Spleen (tissue), 11 donors: ENCODE results near the gene PELI2. TPM values are rescaled to one million over a fixed set of nuclear protein-coding genes. Genes with fewer than 3 reads are reported as not detected.

Experiments used
- DNase-seq: peaks from one replicate; pipeline ENCODE4 v3.0.0-alpha.2; 2020
- H3K27ac ChIP-seq, 8 donors: fragments of 200-600 bp; sonication (generic) in 7 of 8; 1 replicate in 4 of 8; 2 replicates in 4 of 8; pipeline versions ENCODE4 v1.5.0 to v1.8.0; 2016 to 2021; ENCODE audit warnings: inconsistent platforms in 4 of 8, mild to moderate bottlenecking in 4 of 8, moderate library complexity in 1 of 8
- H3K27me3 ChIP-seq, 7 donors: fragments of 200-600 bp; sonication (generic) in 6 of 7; replicated peaks in 1 of 7; 1 replicate in 4 of 7; 2 replicates in 3 of 7; pipeline versions ENCODE4 v1.5.0 to v1.8.0; 2016 to 2021; ENCODE audit warnings: inconsistent platforms in 3 of 7, mild to moderate bottlenecking in 1 of 7
- H3K36me3 ChIP-seq, 6 donors: fragments of 200-600 bp; sonication (generic) in 5 of 6; 1 replicate in 4 of 6; 2 replicates in 2 of 6; pipeline versions ENCODE4 v1.5.0 to v1.8.0; 2016 to 2021; ENCODE audit warnings: inconsistent platforms in 2 of 6
- H3K4me1 ChIP-seq, 6 donors: fragments of 200-600 bp; sonication (generic) in 5 of 6; 1 replicate in 3 of 6; 2 replicates in 3 of 6; pipeline versions ENCODE4 v1.5.0 to v1.8.0; 2016 to 2021; ENCODE audit warnings: inconsistent platforms in 3 of 6
- H3K4me3 ChIP-seq, 8 donors: fragments of 200-600 bp; sonication (generic) in 7 of 8; 1 replicate in 4 of 8; 2 replicates in 4 of 8; pipeline versions ENCODE4 v1.5.0 to v1.8.0; 2016 to 2021; ENCODE audit warnings: inconsistent platforms in 4 of 8, mild to moderate bottlenecking in 4 of 8, moderate library complexity in 2 of 8
- H3K9me3 ChIP-seq, 8 donors: fragments of 200-600 bp; sonication (generic) in 7 of 8; 1 replicate in 4 of 8; 2 replicates in 4 of 8; pipeline versions ENCODE4 v1.5.0 to v1.8.0; 2016 to 2021; ENCODE audit warnings: inconsistent platforms in 4 of 8
- CTCF ChIP-seq, 11 experiments: fragments of 200-600 bp in 7 of 11; fragments of 450-650 bp in 4 of 11; sonication (generic) in 4 of 11; IDR thresholded peaks in 8 of 11; conservative IDR thresholded peaks in 3 of 11; 1 replicate in 7 of 11; 2 replicates in 4 of 11; pipeline versions ENCODE4 v1.4.0 to v1.8.0; 2016 to 2021; ENCODE audit warnings: antibody characterized with exemption in 11 of 11, inconsistent platforms in 4 of 11, mild to moderate bottlenecking in 1 of 11
- POLR2A ChIP-seq, 3 donors: fragments of 450-650 bp; IDR thresholded peaks; one replicate each; pipeline ENCODE4 v1.5.1; 2017; ENCODE audit warnings: antibody characterized with exemption in 3 of 3, mild to moderate bottlenecking in 1 of 3
- POLR2AphosphoS5 ChIP-seq, 3 donors: sonication (generic); formaldehyde crosslinking; IDR thresholded peaks; one replicate each; pipeline ENCODE4 v1.5.1; 2017; ENCODE audit warnings: antibody characterized with exemption in 3 of 3
- WGBS, 5 donors: extraction: QIAGEN DNeasy Blood & Tissue Kit in 3 of 5; methylation state at CpG; one replicate each; pipeline versions ENCODE4 v1.1.5 to v1.1.7; 2013 to 2018; 5-methylcytosine and 5-hydroxymethylcytosine counted together
- intact Hi-C: fragments of 100-400 bp; cut with DNase I; formaldehyde crosslinking; loops from one replicate; pipeline ENCODE4 v1.15.0; 2023; ENCODE audit warnings: low total_unique reads
- polyA plus RNA-seq, 3 donors: library from polyadenylated mRNA; stranded (reverse); fragments of 200-250 nt; gene quantifications; one replicate each; pipeline ENCODE4 v1.2.1, GENCODE V29; 2013
- total RNA-seq, 7 donors: library from RNA; depleted of rRNA in 3 of 7; stranded (reverse); fragments of >200 nt in 3 of 7; fragmentation: NEBNext Ultra II Directional in 4 of 7; extraction: Animal tissue kit (Norgen Biotek cat#: 25700) in 4 of 7; gene quantifications; one replicate each; pipeline versions ENCODE4 v1.1.0 to v1.2.1, GENCODE V29; 2016 to 2021
- donor health status: healthy with polysubstance abuse.
- donor health status: DM: no; HTN: no; CAD: no; lungs with moderate emphysema.
- donor health status: DM: no; HTN: no; CAD: no.
- donor health status: Bipolar disorder and iron deficiency.
- donor health status: healthy.
- donor health status: DM: no; HTN: no; CAD: no.
- donor health status: DM: yes; HTN: yes; CAD: no.

Gene PELI2
- total and polyA plus RNA-seq, 10 donors: 2.1 to 25.3 (median 18.0) TPM

- Histone ChIP-seq H3K9me3 (no peaks in the 10 kb centered on the region), H3K27me3 (no peaks in the 10 kb centered on the region), H3K4me3 (no peak overlapping the region), H3K4me1 (peaks cover 0 to 49% (median 22%) of the 10 kb centered on the region in 6 donors), H3K36me3 (no peaks in the 10 kb centered on the region), H3K27ac (peak overlapping the region in 1 of 8 donors; percentile 3)
- intact Hi-C loops: loop anchor here (5.0 to 10.0 kb wide), 3 partner anchors 495 to 633 kb away; no protein-coding TSS in a partner anchor
- TF ChIP-seq POLR2AphosphoS5 (IDR thresholded peaks at IDR 0.05) (peak in 1 of 3 donors; percentile 45), POLR2A (IDR thresholded peaks at IDR 0.05) (no peak), CTCF (IDR thresholded peaks at IDR 0.05 in 8 of 11, conservative IDR thresholded peaks at IDR 0.05 in 3 of 11) (peak; percentile 56 to 88 (median 78))
- DNase-seq: peak; percentile 84
- WGBS, 5 donors: 16 to 36% (median 29%) methylated on average over 9 of the region's 9 CpGs
These were observed 221.9 kb downstream of the PELI2 start for GRCh38 chr14:56339855-56340701.

- Histone ChIP-seq H3K9me3 (no peaks in the 10 kb centered on the region), H3K36me3 (no peaks in the 10 kb centered on the region), H3K27me3 (no peaks in the 10 kb centered on the region), H3K4me1 (peaks cover 0 to 49% (median 22%) of the 10 kb centered on the region in 6 donors), H3K27ac (no peak overlapping the region), H3K4me3 (no peak overlapping the region)
- no peak for DNase-seq
- intact Hi-C loops: loop anchor here (5.0 to 10.0 kb wide), 3 partner anchors 496 to 634 kb away; no protein-coding TSS in a partner anchor
- TF ChIP-seq POLR2AphosphoS5 (IDR thresholded peaks at IDR 0.05) (no peak), CTCF (IDR thresholded peaks at IDR 0.05 in 8 of 11, conservative IDR thresholded peaks at IDR 0.05 in 3 of 11) (no peak)
- WGBS, 5 donors: 71 to 89% (median 84%) methylated on average over 1 of the region's 1 CpG
These were observed 222.7 kb downstream of the PELI2 start for GRCh38 chr14:56340932-56341331.

GRCh38 chr14:56341766-56342493, 223.7 kb downstream of the PELI2 start:
- intact Hi-C loops: loop anchor here (5.0 to 10.0 kb wide), 3 partner anchors 497 to 635 kb away; no protein-coding TSS in a partner anchor
- Histone ChIP-seq H3K4me1 (peaks cover 0 to 49% (median 22%) of the 10 kb centered on the region in 6 donors), H3K9me3 (no peaks in the 10 kb centered on the region), H3K27ac (peak overlapping the region in 7 of 8 donors; percentile 48 to 75 (median 49)), H3K4me3 (no peak overlapping the region), H3K27me3 (no peaks in the 10 kb centered on the region), H3K36me3 (no peaks in the 10 kb centered on the region)
- no peak for DNase-seq
- no peak for TF ChIP-seq POLR2AphosphoS5 (IDR thresholded peaks at IDR 0.05)
- no peak for TF ChIP-seq POLR2A (IDR thresholded peaks at IDR 0.05)
- TF ChIP-seq CTCF (IDR thresholded peaks at IDR 0.05 in 8 of 11, conservative IDR thresholded peaks at IDR 0.05 in 3 of 11): no peak
- WGBS, 5 donors: 31 to 46% (median 34%) methylated on average over 7 of the region's 7 CpGs
